Activated T-helper 1 cell treated with anti-CD3 and anti-CD28 coated beads, Interleukin-2, amount 50 U/mL, for 16 hours (primary cell): ENCODE results near the gene PELI1.

Experiments used
- DNase-seq, 2 donors: peaks; one replicate each; pipeline ENCODE4 v3.0.0-alpha.2; 2020; ENCODE audit warnings: low read depth in 1 of 2, low spot score in 1 of 2

Gene PELI1

GRCh38 chr2:64144057-64145013 is at the start of gene PELI1:
Gene PELI1, minus strand, starts transcription at chr2:64144420. Its CDS starts 36,110 bp downstream, at chr2:64108310.
- peak; percentile 88 for DNase-seq

GRCh38 chr2:64193491-64193890 is 49.3 kb upstream of the PELI1 start:
- DNase-seq = no peak

- DNase-seq = no peak
These were observed 48.5 kb upstream of the PELI1 start for GRCh38 chr2:64192664-64193105.

- DNase-seq = no peak
These were observed 47.9 kb upstream of the PELI1 start for GRCh38 chr2:64192125-64192479.

- no peak for DNase-seq
These were observed 45.4 kb upstream of the PELI1 start for GRCh38 chr2:64189586-64189985.

GRCh38 chr2:64189167-64189566 is 44.9 kb upstream of the PELI1 start:
- no peak for DNase-seq

- DNase-seq = no peak
These were observed 42.7 kb upstream of the PELI1 start for GRCh38 chr2:64186699-64187605.

GRCh38 chr2:64179582-64180321 is 35.5 kb upstream of the PELI1 start:
- no peak for DNase-seq

- no peak for DNase-seq
These were observed 33.1 kb upstream of the PELI1 start for GRCh38 chr2:64177315-64177714.

GRCh38 chr2:64175419-64176197 is 31.4 kb upstream of the PELI1 start:
- no peak for DNase-seq

GRCh38 chr2:64173156-64174135 is 29.2 kb upstream of the PELI1 start:
- DNase-seq = no peak

- no peak for DNase-seq
These were observed 24.5 kb upstream of the PELI1 start for GRCh38 chr2:64168756-64169155.

GRCh38 chr2:64168201-64168600 is 24.0 kb upstream of the PELI1 start:
- DNase-seq = no peak

- no peak for DNase-seq
These were observed 22.6 kb upstream of the PELI1 start for GRCh38 chr2:64166637-64167420.

GRCh38 chr2:64166212-64166611 is 22.0 kb upstream of the PELI1 start:
- DNase-seq = no peak

GRCh38 chr2:64165706-64166105 is 21.5 kb upstream of the PELI1 start:
- no peak for DNase-seq

GRCh38 chr2:64164629-64165028 is 20.4 kb upstream of the PELI1 start:
- DNase-seq = no peak

- DNase-seq = no peak
These were observed 18.3 kb upstream of the PELI1 start for GRCh38 chr2:64162516-64162915.
